ENCODE data around the gene POLDIP3.

The POLDIP3 gene

GRCh38 chr22:42614312-42615091 is at the start of gene POLDIP3:
Gene POLDIP3, minus strand, starts transcription at chr22:42614883. Its CDS starts 26 bp downstream, at chr22:42614857.
- peak; percentile 99 for DNase-seq (ENCODE audit: low spot score)

GRCh38 chr22:42661985-42662831 is 47.5 kb upstream of the POLDIP3 start:
- DNase-seq (ENCODE audit: low spot score), result peak; percentile 75

GRCh38 chr22:42656578-42656977 is 41.9 kb upstream of the POLDIP3 start:
- DNase-seq (ENCODE audit: low spot score), result no peak

GRCh38 chr22:42655693-42656092 is 41.0 kb upstream of the POLDIP3 start:
- DNase-seq (ENCODE audit: low spot score), result no peak

GRCh38 chr22:42654436-42655073 is 39.9 kb upstream of the POLDIP3 start:
- no peak for DNase-seq (ENCODE audit: low spot score)

GRCh38 chr22:42653999-42654398 is 39.3 kb upstream of the POLDIP3 start:
- DNase-seq (ENCODE audit: low spot score), result no peak

GRCh38 chr22:42651134-42651533 is 36.5 kb upstream of the POLDIP3 start:
- DNase-seq (ENCODE audit: low spot score), result no peak

- DNase-seq (ENCODE audit: low spot score), result peak; percentile 71
Measured at GRCh38 chr22:42649246-42650099, 34.8 kb upstream of the POLDIP3 start, which contains the start of gene CYB5R3. Gene CYB5R3, minus strand, starts transcription at chr22:42649392. Its CDS starts 77 bp downstream, at chr22:42649315.

GRCh38 chr22:42648368-42649245 is 33.9 kb upstream of the POLDIP3 start:
- DNase-seq (ENCODE audit: low spot score), result peak; percentile 19

- DNase-seq (ENCODE audit: low spot score), result no peak
Measured at GRCh38 chr22:42648017-42648367, 33.3 kb upstream of the POLDIP3 start.

- DNase-seq (ENCODE audit: low spot score), result no peak
Measured at GRCh38 chr22:42646569-42647525, 32.2 kb upstream of the POLDIP3 start.

- no peak for DNase-seq (ENCODE audit: low spot score)
Measured at GRCh38 chr22:42645938-42646568, 31.4 kb upstream of the POLDIP3 start.

- DNase-seq (ENCODE audit: low spot score), result no peak
Measured at GRCh38 chr22:42645341-42645937, 30.8 kb upstream of the POLDIP3 start.

GRCh38 chr22:42644422-42645340 is 30.0 kb upstream of the POLDIP3 start:
- no peak for DNase-seq (ENCODE audit: low spot score)

GRCh38 chr22:42643634-42644421 is 29.1 kb upstream of the POLDIP3 start:
- DNase-seq (ENCODE audit: low spot score), result no peak

- no peak for DNase-seq (ENCODE audit: low spot score)
Measured at GRCh38 chr22:42642806-42643633, 28.3 kb upstream of the POLDIP3 start.

All from kidney capillary endothelial cell (primary cell).